Testis (tissue), 2 donors: Measurements from ENCODE around the gene GUCY1A2.

ENCODE experiments used
- POLR2A ChIP-seq: fragments of 450-650 bp; IDR thresholded peaks from one replicate; pipeline ENCODE4 v1.6.1; 2017; ENCODE audit warnings: antibody characterized with exemption, mild to moderate bottlenecking, moderate library complexity
- TF ChIP-seq, protein P1 (sequence below), 3 experiments: fragments of 450-650 bp in 2 of 3; fragments of 200-600 bp in 1 of 3; sonication (generic) in 1 of 3; IDR thresholded peaks; one replicate each; pipeline ENCODE4 v1.5.1; 2016 to 2019; ENCODE audit warnings: antibody characterized with exemption in 3 of 3, mild to moderate bottlenecking in 2 of 3, moderate library complexity in 1 of 3

DNA sequence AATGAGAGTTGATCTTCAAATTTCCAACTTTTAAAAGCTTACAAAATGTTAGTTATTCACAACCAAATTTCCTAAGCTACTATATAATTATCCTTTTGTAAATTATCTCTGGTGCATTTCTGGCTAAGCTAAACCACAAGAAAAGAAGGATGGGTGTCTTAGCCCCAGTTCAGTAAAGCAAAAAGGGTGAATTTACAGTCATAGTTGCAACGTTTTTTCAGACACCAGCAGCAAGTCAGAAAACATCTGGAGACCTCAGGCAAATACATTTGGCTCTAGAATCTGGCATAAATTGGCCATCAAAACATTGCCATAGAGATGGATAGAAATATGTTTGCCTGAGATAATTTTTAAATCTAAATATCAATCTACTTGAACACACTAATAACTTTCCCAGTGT lies 257.0 kb downstream of the GUCY1A2 start:
- TF ChIP-seq POLR2A, result no peak
- TF ChIP-seq, protein P1, sequence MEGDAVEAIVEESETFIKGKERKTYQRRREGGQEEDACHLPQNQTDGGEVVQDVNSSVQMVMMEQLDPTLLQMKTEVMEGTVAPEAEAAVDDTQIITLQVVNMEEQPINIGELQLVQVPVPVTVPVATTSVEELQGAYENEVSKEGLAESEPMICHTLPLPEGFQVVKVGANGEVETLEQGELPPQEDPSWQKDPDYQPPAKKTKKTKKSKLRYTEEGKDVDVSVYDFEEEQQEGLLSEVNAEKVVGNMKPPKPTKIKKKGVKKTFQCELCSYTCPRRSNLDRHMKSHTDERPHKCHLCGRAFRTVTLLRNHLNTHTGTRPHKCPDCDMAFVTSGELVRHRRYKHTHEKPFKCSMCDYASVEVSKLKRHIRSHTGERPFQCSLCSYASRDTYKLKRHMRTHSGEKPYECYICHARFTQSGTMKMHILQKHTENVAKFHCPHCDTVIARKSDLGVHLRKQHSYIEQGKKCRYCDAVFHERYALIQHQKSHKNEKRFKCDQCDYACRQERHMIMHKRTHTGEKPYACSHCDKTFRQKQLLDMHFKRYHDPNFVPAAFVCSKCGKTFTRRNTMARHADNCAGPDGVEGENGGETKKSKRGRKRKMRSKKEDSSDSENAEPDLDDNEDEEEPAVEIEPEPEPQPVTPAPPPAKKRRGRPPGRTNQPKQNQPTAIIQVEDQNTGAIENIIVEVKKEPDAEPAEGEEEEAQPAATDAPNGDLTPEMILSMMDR (IDR thresholded peaks at IDR 0.05), result no peak
